Panc1 (cell line): ENCODE measurements around the gene PHF20.

Source experiments
- TF ChIP-seq, protein P1 (sequence below): fragments of 450-650 bp; IDR thresholded peaks from 2 replicates; pipeline ENCODE4 v1.5.1; 2017; ENCODE audit warnings: mild to moderate bottlenecking
- TF ChIP-seq, protein P2 (sequence below), 2 experiments: IDR thresholded peaks; 2 replicates each; pipeline ENCODE4 v1.6.1; 2011 to 2012; ENCODE audit warnings: low read depth in 2 of 2, control low read depth in 1 of 2, low read length in 1 of 2, mild to moderate bottlenecking in 1 of 2, moderate library complexity in 1 of 2; ENCODE audit not compliant: insufficient read depth in 1 of 2

DNA sequence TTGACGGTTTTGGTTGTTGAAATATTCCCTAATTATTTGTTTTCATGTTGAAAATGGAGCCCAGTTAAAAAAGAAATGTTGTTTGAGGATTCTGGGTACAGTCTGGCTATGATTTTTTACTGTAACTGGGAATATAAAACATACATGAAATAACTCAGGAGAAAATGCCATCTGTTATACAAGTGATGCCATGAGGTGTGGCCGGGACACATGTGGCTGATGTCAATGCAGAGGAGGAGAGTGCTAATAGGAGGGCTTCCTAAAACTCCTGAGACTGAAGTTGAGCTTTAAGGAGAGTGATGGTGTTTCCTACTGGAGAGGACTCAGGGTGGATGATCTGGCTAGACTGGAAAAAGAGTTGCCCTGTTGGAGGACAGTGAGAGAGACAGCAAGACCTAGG lies 169.8 kb downstream of the PHF20 start:
- TF ChIP-seq, protein P1, sequence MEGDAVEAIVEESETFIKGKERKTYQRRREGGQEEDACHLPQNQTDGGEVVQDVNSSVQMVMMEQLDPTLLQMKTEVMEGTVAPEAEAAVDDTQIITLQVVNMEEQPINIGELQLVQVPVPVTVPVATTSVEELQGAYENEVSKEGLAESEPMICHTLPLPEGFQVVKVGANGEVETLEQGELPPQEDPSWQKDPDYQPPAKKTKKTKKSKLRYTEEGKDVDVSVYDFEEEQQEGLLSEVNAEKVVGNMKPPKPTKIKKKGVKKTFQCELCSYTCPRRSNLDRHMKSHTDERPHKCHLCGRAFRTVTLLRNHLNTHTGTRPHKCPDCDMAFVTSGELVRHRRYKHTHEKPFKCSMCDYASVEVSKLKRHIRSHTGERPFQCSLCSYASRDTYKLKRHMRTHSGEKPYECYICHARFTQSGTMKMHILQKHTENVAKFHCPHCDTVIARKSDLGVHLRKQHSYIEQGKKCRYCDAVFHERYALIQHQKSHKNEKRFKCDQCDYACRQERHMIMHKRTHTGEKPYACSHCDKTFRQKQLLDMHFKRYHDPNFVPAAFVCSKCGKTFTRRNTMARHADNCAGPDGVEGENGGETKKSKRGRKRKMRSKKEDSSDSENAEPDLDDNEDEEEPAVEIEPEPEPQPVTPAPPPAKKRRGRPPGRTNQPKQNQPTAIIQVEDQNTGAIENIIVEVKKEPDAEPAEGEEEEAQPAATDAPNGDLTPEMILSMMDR, result no peak
- TF ChIP-seq, protein P2, sequence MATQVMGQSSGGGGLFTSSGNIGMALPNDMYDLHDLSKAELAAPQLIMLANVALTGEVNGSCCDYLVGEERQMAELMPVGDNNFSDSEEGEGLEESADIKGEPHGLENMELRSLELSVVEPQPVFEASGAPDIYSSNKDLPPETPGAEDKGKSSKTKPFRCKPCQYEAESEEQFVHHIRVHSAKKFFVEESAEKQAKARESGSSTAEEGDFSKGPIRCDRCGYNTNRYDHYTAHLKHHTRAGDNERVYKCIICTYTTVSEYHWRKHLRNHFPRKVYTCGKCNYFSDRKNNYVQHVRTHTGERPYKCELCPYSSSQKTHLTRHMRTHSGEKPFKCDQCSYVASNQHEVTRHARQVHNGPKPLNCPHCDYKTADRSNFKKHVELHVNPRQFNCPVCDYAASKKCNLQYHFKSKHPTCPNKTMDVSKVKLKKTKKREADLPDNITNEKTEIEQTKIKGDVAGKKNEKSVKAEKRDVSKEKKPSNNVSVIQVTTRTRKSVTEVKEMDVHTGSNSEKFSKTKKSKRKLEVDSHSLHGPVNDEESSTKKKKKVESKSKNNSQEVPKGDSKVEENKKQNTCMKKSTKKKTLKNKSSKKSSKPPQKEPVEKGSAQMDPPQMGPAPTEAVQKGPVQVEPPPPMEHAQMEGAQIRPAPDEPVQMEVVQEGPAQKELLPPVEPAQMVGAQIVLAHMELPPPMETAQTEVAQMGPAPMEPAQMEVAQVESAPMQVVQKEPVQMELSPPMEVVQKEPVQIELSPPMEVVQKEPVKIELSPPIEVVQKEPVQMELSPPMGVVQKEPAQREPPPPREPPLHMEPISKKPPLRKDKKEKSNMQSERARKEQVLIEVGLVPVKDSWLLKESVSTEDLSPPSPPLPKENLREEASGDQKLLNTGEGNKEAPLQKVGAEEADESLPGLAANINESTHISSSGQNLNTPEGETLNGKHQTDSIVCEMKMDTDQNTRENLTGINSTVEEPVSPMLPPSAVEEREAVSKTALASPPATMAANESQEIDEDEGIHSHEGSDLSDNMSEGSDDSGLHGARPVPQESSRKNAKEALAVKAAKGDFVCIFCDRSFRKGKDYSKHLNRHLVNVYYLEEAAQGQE (IDR thresholded peaks at IDR 0.05; ENCODE audit: insufficient read depth in 1 of 2, low read depth in 2 of 2, low read length in 1 of 2), result no peak
